Endothelial cell of umbilical vein (primary cell): ENCODE data around the gene DOCK6. TPM values are rescaled to one million over a fixed set of nuclear protein-coding genes. Genes with fewer than 3 reads are reported as not detected.

Experiments
- BruUV-seq: library from RNA; stranded (reverse); fragments of 400-500 nt; replicated peaks from 2 replicates; lab custom pipeline; 2021; lab: Mats Ljungman, UMichigan
- CTCF ChIA-PET: fragments of 300-600, 350-600 bp; sonication (Branson Sonifier 250); formaldehyde crosslinking; loops from one replicate; lab custom pipeline; 2021; ENCODE audit warnings: antibody characterized with exemption, inconsistent platforms; lab: Charles Lee
- POLR2A ChIA-PET: fragments of 300-600, 350-600 bp; sonication (Branson Sonifier 250); formaldehyde crosslinking; loops from one replicate; lab custom pipeline; 2021; ENCODE audit warnings: antibody characterized with exemption, inconsistent platforms; lab: Charles Lee
- DNase-seq: peaks from one replicate; pipeline ENCODE4 v3.0.0-alpha.2; 2011; ENCODE audit warnings: low read depth, low spot score
- FAIRE-seq: peaks from 2 replicates; lab custom pipeline; 2011; peaks lifted over from hg19 to GRCh38; lab: Jason Lieb, UNC
- H2AFZ ChIP-seq: 2 replicates; pipeline ENCODE4 v1.6.0; 2012; ENCODE audit warnings: low read depth, low read length, control low read depth, inconsistent platforms
- H3K27ac ChIP-seq: 2 replicates; pipeline ENCODE4 v1.5.1; 2011; ENCODE audit warnings: low read depth, mild to moderate bottlenecking, control low read depth, low read length, moderate library complexity; ENCODE audit not compliant: insufficient read depth
- H3K27me3 ChIP-seq, 2 experiments: 2 replicates each; pipeline versions ENCODE4 v1.6.0 to v1.6.1; 2011; ENCODE audit warnings: low read length in 2 of 2, mixed read lengths in 1 of 2; ENCODE audit not compliant: control insufficient read depth in 2 of 2, insufficient read depth in 2 of 2
- H3K36me3 ChIP-seq, 2 experiments: 2 replicates in 1 of 2; 3 replicates in 1 of 2; pipeline ENCODE4 v1.5.1; 2011; ENCODE audit warnings: low read length in 2 of 2, mild to moderate bottlenecking in 1 of 2, moderate library complexity in 1 of 2; ENCODE audit not compliant: control insufficient read depth in 2 of 2, insufficient read depth in 2 of 2; ENCODE audit errors: extremely low read depth in 1 of 2
- H3K4me1 ChIP-seq: 3 replicates; pipeline ENCODE4 v1.5.1; 2011; ENCODE audit warnings: mild to moderate bottlenecking, low read length; ENCODE audit not compliant: control insufficient read depth, insufficient read depth; ENCODE audit errors: extremely low read depth
- H3K4me2 ChIP-seq: 2 replicates; pipeline ENCODE4 v1.6.1; 2011; ENCODE audit warnings: low read length, control low read depth, mixed read lengths; ENCODE audit not compliant: insufficient read depth
- H3K4me3 ChIP-seq, 3 experiments: fragments of 200-600 bp in 1 of 3; sonication (generic), shearing (Covaris generic) in 1 of 3; replicated peaks in 1 of 3; 2 replicates each; pipeline ENCODE4 v1.5.1; 2011 to 2016; ENCODE audit warnings: control low read depth in 3 of 3, low read length in 3 of 3, mild to moderate bottlenecking in 2 of 3, inconsistent platforms in 1 of 3, low read depth in 1 of 3, moderate library complexity in 1 of 3; ENCODE audit not compliant: insufficient read depth in 1 of 3
- H3K79me2 ChIP-seq: 2 replicates; pipeline ENCODE4 v1.6.0; 2012; ENCODE audit warnings: low read length, inconsistent platforms; ENCODE audit not compliant: control insufficient read depth, insufficient read depth
- H3K9ac ChIP-seq: replicated peaks from 2 replicates; pipeline ENCODE3; 2011; ENCODE audit warnings: low read length, control low read depth; ENCODE audit not compliant: insufficient read depth; ENCODE audit errors: extremely low read depth
- H3K9me1 ChIP-seq: replicated peaks from 3 replicates; pipeline ENCODE4 v1.6.0; 2011; ENCODE audit warnings: mild to moderate bottlenecking, low read length; ENCODE audit not compliant: control insufficient read depth, insufficient read depth; ENCODE audit errors: extremely low read depth
- H3K9me3 ChIP-seq: replicated peaks from 2 replicates; pipeline ENCODE4 v1.5.1; 2012; ENCODE audit warnings: low read length, inconsistent platforms; ENCODE audit not compliant: control insufficient read depth, insufficient read depth
- H4K20me1 ChIP-seq: replicated peaks from 2 replicates; pipeline ENCODE3; 2011; ENCODE audit warnings: mild to moderate bottlenecking, low read length; ENCODE audit not compliant: control insufficient read depth, insufficient read depth; ENCODE audit errors: extremely low read depth
- CTCF ChIP-seq, 2 donors: IDR thresholded peaks; 1 replicate in 1 of 2; 2 replicates in 1 of 2; pipeline ENCODE4 v1.5.1; 2011; ENCODE audit warnings: low read length in 2 of 2, mild to moderate bottlenecking in 2 of 2, moderate library complexity in 2 of 2, control low read depth in 1 of 2, inconsistent platforms in 1 of 2, low read depth in 1 of 2; ENCODE audit not compliant: insufficient read depth in 1 of 2; ENCODE audit errors: extremely low read depth in 1 of 2
- EZH2 ChIP-seq: IDR thresholded peaks from 2 replicates; pipeline ENCODE4 v1.6.1; 2012; ENCODE audit warnings: borderline replicate concordance, low read depth, mild to moderate bottlenecking, moderate library complexity, low read length, inconsistent platforms; ENCODE audit not compliant: severe bottlenecking
- FOS ChIP-seq: IDR thresholded peaks from 2 replicates; pipeline ENCODE4 v1.6.1; 2011; ENCODE audit warnings: mild to moderate bottlenecking, low read length, moderate library complexity, borderline replicate concordance; ENCODE audit not compliant: insufficient read depth
- GATA2 ChIP-seq: IDR thresholded peaks from 2 replicates; pipeline ENCODE4 v1.7.0; 2011; ENCODE audit warnings: low read depth, mild to moderate bottlenecking, moderate library complexity, mixed read lengths, low read length; ENCODE audit not compliant: insufficient read length, insufficient read depth
- JUN ChIP-seq: IDR thresholded peaks from 2 replicates; pipeline ENCODE4 v1.6.1; 2011; ENCODE audit warnings: borderline replicate concordance, low read depth; ENCODE audit not compliant: insufficient read length, insufficient read depth
- MAX ChIP-seq: IDR thresholded peaks from 2 replicates; pipeline ENCODE4 v1.6.1; 2011; ENCODE audit not compliant: insufficient read depth, insufficient read length
- MYC ChIP-seq: IDR thresholded peaks from one replicate; pipeline ENCODE4 v1.6.1; 2011; ENCODE audit warnings: mild to moderate bottlenecking, low read depth, low read length
- POLR2A ChIP-seq: IDR thresholded peaks from 2 replicates; pipeline ENCODE4 v1.6.1; 2012; ENCODE audit warnings: low read depth, mild to moderate bottlenecking, control low read depth, low read length
- POLR2AphosphoS5 ChIP-seq: IDR thresholded peaks from 2 replicates; pipeline ENCODE4 v1.6.1; 2012; ENCODE audit warnings: low read depth, mild to moderate bottlenecking, control low read depth, low read length, moderate library complexity; ENCODE audit not compliant: insufficient read depth
- dilution Hi-C: fragments of 300-500 bp; cut with MboI; formaldehyde crosslinking; loops from one replicate; pipeline ENCODE4 v1.15.0; 2019; ENCODE audit warnings: low sequenced_read_pairs; ENCODE audit not compliant: extremely low pct_ligation_motif_present
- intact Hi-C: fragments of 100-400 bp; cut with micrococcal nuclease; formaldehyde crosslinking; loops from one replicate; pipeline ENCODE4 v1.10.0; 2022
- polyA plus RNA-seq, 4 experiments: library from polyadenylated mRNA; depleted of rRNA in 3 of 4; stranded (reverse) in 3 of 4; unstranded in 1 of 4; fragments of >200 nt; gene quantifications; 2 replicates each; pipeline versions ENCODE4 v1.2.1 to v1.2.3, GENCODE V29; 2011 to 2012; ENCODE audit warnings: missing spikeins in 1 of 4
- total RNA-seq: library from RNA; stranded (reverse); gene quantifications from 2 replicates; pipeline ENCODE4 v1.2.3, GENCODE V29; 2021

The DOCK6 gene
- total and polyA plus RNA-seq, 2 donors (not counting 3 experiments of a cell fraction or from before 2014, with no cell fraction given), result 126 to 334 TPM

GRCh38 chr19:11267316-11268085 lies 5.2 kb upstream of the DOCK6 start:
- no peaks in the 10 kb centered on the region for H3K9me3 ChIP-seq
- FAIRE-seq, result peak; percentile 42

More at GRCh38 chr19:11267316-11268085, 5.2 kb upstream of the DOCK6 start:
- Histone ChIP-seq H3K79me2 (no peaks in the 10 kb centered on the region), H3K27me3 (no peaks in the 10 kb centered on the region), H3K4me2 (no peak overlapping the region), H3K4me3 (no peak overlapping the region), H2AFZ (no peak overlapping the region), H3K27ac (peak overlapping the region; percentile 99), H4K20me1 (no peaks in the 10 kb centered on the region), H3K9ac (no peak overlapping the region), H3K4me1 (peaks cover 47% of the 10 kb centered on the region), H3K9me1 (no peaks in the 10 kb centered on the region), H3K36me3 (no peaks in the 10 kb centered on the region)
- dilution Hi-C loops, result no loop called here
- BruUV-seq, result no TSS peak
- POLR2A ChIA-PET, result interaction anchor here (1.2 kb wide), 1 partner anchor 11 kb away, joined by 4 read pairs; no protein-coding TSS in a partner anchor
- CTCF ChIA-PET, result interaction anchor here (0.8 to 3.1 kb wide), 5 partner anchors 11 to 74 kb away, joined by 4 to 19 read pairs (median 8); no protein-coding TSS in a partner anchor
- TF ChIP-seq POLR2A, result no peak
- no peak for TF ChIP-seq MAX
- no peak for TF ChIP-seq POLR2AphosphoS5
- no peak for TF ChIP-seq EZH2
- TF ChIP-seq CTCF (IDR thresholded peaks at IDR 0.05; ENCODE audit: extremely low read depth in 1 of 2, insufficient read depth in 1 of 2, low read depth in 1 of 2, low read length in 2 of 2), result no peak
- no peak for TF ChIP-seq GATA2
- TF ChIP-seq MYC, result no peak
- TF ChIP-seq FOS, result no peak
- TF ChIP-seq JUN, result no peak
- no peak for DNase-seq
- intact Hi-C loops, result loop anchor here (2.0 kb wide), 3 partner anchors 25 to 125 kb away; no protein-coding TSS in a partner anchor
